H1 (cell line): ENCODE measurements around the gene ADAMTS3. TPM values are rescaled to one million over a fixed set of nuclear protein-coding genes. Genes with fewer than 3 reads are reported as not detected.
A peak's percentile ranks its signal among the peaks of the same experiment; 100 is the strongest.

Experiments
- CTCF ChIA-PET: fragments of 300-600 bp; sonication (Branson Sonifier 250); formaldehyde crosslinking; loops from one replicate; lab custom pipeline; 2021; ENCODE audit not compliant: partially characterized antibody; lab: Charles Lee
- POLR2A ChIA-PET: fragments of 300-600 bp; sonication (Branson Sonifier 250); formaldehyde crosslinking; loops from one replicate; lab custom pipeline; 2021; ENCODE audit warnings: inconsistent platforms; ENCODE audit not compliant: partially characterized antibody; lab: Charles Lee
- DNase-seq, 2 experiments: peaks; one replicate each; pipeline versions ENCODE4 v3.0.0 to v3.0.0-alpha.2; 2010 to 2022; ENCODE audit warnings: low spot score in 2 of 2, low read depth in 1 of 2, mixed read lengths in 1 of 2
- FAIRE-seq: peaks from 2 replicates; lab custom pipeline; 2011; peaks lifted over from hg19 to GRCh38; lab: Jason Lieb, UNC
- H2AFZ ChIP-seq: 2 replicates; pipeline ENCODE4 v1.8.1; 2012; ENCODE audit warnings: low read length, inconsistent platforms
- H2AK5ac ChIP-seq: 2 replicates; pipeline ENCODE4 v1.6.1; 2013; ENCODE audit warnings: low read depth, low read length
- H2BK120ac ChIP-seq: replicated peaks from 2 replicates; pipeline ENCODE3; 2013; ENCODE audit warnings: low read depth, low read length, inconsistent platforms
- H2BK12ac ChIP-seq: 2 replicates; pipeline ENCODE4 v1.6.1; 2013; ENCODE audit warnings: low read depth, low read length
- H2BK15ac ChIP-seq: 2 replicates; pipeline ENCODE4 v1.6.1; 2013; ENCODE audit warnings: low read length
- H2BK20ac ChIP-seq: 2 replicates; pipeline ENCODE4 v1.6.1; 2013; ENCODE audit warnings: low read length
- H2BK5ac ChIP-seq: 2 replicates; pipeline ENCODE4 v1.6.1; 2013; ENCODE audit warnings: low read depth, low read length
- H3K14ac ChIP-seq: 2 replicates; pipeline ENCODE4 v1.6.1; 2013; ENCODE audit warnings: inconsistent platforms; ENCODE audit not compliant: insufficient read length
- H3K18ac ChIP-seq: 2 replicates; pipeline ENCODE4 v1.6.1; 2013; ENCODE audit warnings: low read length; ENCODE audit errors: extremely low read depth
- H3K23ac ChIP-seq: 2 replicates; pipeline ENCODE4 v1.6.1; 2013; ENCODE audit warnings: inconsistent platforms; ENCODE audit not compliant: insufficient read length
- H3K23me2 ChIP-seq: 2 replicates; pipeline ENCODE4 v1.6.1; 2013; ENCODE audit warnings: low read depth, low read length
- H3K27ac ChIP-seq: 2 replicates; pipeline ENCODE4 v1.6.1; 2011; ENCODE audit warnings: low read depth, low read length, inconsistent platforms
- H3K27me3 ChIP-seq, 4 experiments: replicated peaks in 1 of 4; 1 replicate in 1 of 4; 2 replicates in 3 of 4; pipeline versions ENCODE4 v1.6.1 to v1.8.1; 2011 to 2013; ENCODE audit warnings: low read length in 3 of 4, mild to moderate bottlenecking in 3 of 4, inconsistent platforms in 2 of 4, mixed read lengths in 2 of 4, moderate library complexity in 1 of 4; ENCODE audit not compliant: control insufficient read depth in 3 of 4, insufficient read depth in 3 of 4; ENCODE audit errors: extremely low read depth in 1 of 4
- H3K36me3 ChIP-seq, 4 experiments: 2 replicates each; pipeline versions ENCODE4 v1.6.1 to v1.8.1; 2011 to 2013; ENCODE audit warnings: mild to moderate bottlenecking in 4 of 4, low read length in 3 of 4, moderate library complexity in 2 of 4, control low read depth in 1 of 4, inconsistent platforms in 1 of 4; ENCODE audit not compliant: insufficient read depth in 4 of 4, control insufficient read depth in 2 of 4
- H3K4ac ChIP-seq: replicated peaks from 2 replicates; pipeline ENCODE3; 2013; ENCODE audit warnings: low read length, low read depth, mixed read lengths, inconsistent platforms; ENCODE audit not compliant: insufficient read length
- H3K4me1 ChIP-seq, 4 experiments: replicated peaks in 1 of 4; 1 replicate in 1 of 4; 2 replicates in 3 of 4; pipeline versions ENCODE4 v1.6.1 to v1.8.1; 2011 to 2013; ENCODE audit warnings: low read length in 3 of 4, inconsistent platforms in 2 of 4, mixed read lengths in 1 of 4; ENCODE audit not compliant: insufficient read depth in 4 of 4, control insufficient read depth in 3 of 4
- H3K4me2 ChIP-seq, 2 experiments: 2 replicates each; pipeline versions ENCODE4 v1.6.1 to v1.8.1; 2011 to 2013; ENCODE audit warnings: low read depth in 2 of 2, low read length in 2 of 2, control low read depth in 1 of 2, inconsistent platforms in 1 of 2, mild to moderate bottlenecking in 1 of 2; ENCODE audit not compliant: insufficient read depth in 1 of 2
- H3K4me3 ChIP-seq, 4 experiments: fragments of 200-600, 300-600 bp in 1 of 4; sonication (generic), shearing (Covaris generic), sonication (Bioruptor Twin) in 1 of 4; 2 replicates each; pipeline versions ENCODE4 v1.5.1 to v1.8.1; 2011 to 2016; ENCODE audit warnings: low read length in 4 of 4, low read depth in 3 of 4, control low read depth in 2 of 4, inconsistent platforms in 2 of 4, mild to moderate bottlenecking in 2 of 4, mixed read lengths in 1 of 4, moderate library complexity in 1 of 4; ENCODE audit not compliant: insufficient read depth in 2 of 4; ENCODE audit errors: extremely low read depth in 1 of 4
- H3K56ac ChIP-seq: replicated peaks from 2 replicates; pipeline ENCODE3; 2013; ENCODE audit warnings: low read depth, mild to moderate bottlenecking, mixed read lengths, low read length, inconsistent platforms; ENCODE audit not compliant: insufficient read length
- H3K79me1 ChIP-seq: 2 replicates; pipeline ENCODE4 v1.6.1; 2013; ENCODE audit warnings: low read depth, low read length, control low read depth
- H3K79me2 ChIP-seq, 2 experiments: 2 replicates each; pipeline versions ENCODE4 v1.6.1 to v1.8.1; 2012 to 2013; ENCODE audit warnings: low read length in 2 of 2, mild to moderate bottlenecking in 2 of 2, inconsistent platforms in 1 of 2; ENCODE audit not compliant: insufficient read depth in 2 of 2, control insufficient read depth in 1 of 2
- H3K9ac ChIP-seq, 4 experiments: replicated peaks in 1 of 4; 1 replicate in 1 of 4; 2 replicates in 3 of 4; pipeline versions ENCODE4 v1.6.1 to v1.8.1; 2011 to 2013; ENCODE audit warnings: low read depth in 3 of 4, low read length in 3 of 4, control low read depth in 2 of 4, mild to moderate bottlenecking in 2 of 4, moderate library complexity in 2 of 4, inconsistent platforms in 1 of 4; ENCODE audit errors: extremely low read depth in 1 of 4
- H3K9me3 ChIP-seq, 2 experiments: 2 replicates each; pipeline versions ENCODE4 v1.6.1 to v1.8.1; 2012 to 2013; ENCODE audit warnings: mild to moderate bottlenecking in 2 of 2, moderate library complexity in 2 of 2, control low read depth in 1 of 2, inconsistent platforms in 1 of 2, low read depth in 1 of 2, low read length in 1 of 2, mixed read lengths in 1 of 2; ENCODE audit not compliant: insufficient read depth in 2 of 2
- H4K20me1 ChIP-seq, 2 experiments: replicated peaks in 1 of 2; 2 replicates each; pipeline versions ENCODE3 to v1.8.1; 2011 to 2013; ENCODE audit warnings: inconsistent platforms in 2 of 2, low read length in 2 of 2, mild to moderate bottlenecking in 1 of 2; ENCODE audit not compliant: insufficient read depth in 2 of 2, control insufficient read depth in 1 of 2
- H4K5ac ChIP-seq: 2 replicates; pipeline ENCODE4 v1.6.1; 2013; ENCODE audit warnings: low read length, low read depth, mixed read lengths, inconsistent platforms; ENCODE audit not compliant: insufficient read length
- H4K8ac ChIP-seq: 2 replicates; pipeline ENCODE4 v1.8.0; 2013; ENCODE audit warnings: mild to moderate bottlenecking, moderate library complexity, low read length, inconsistent platforms; ENCODE audit not compliant: insufficient read depth; ENCODE audit errors: extremely low read depth
- H4K91ac ChIP-seq: replicated peaks from 2 replicates; pipeline ENCODE3; 2013; ENCODE audit warnings: low read length, mixed read lengths, inconsistent platforms; ENCODE audit not compliant: insufficient read length
- BACH1 ChIP-seq: IDR thresholded peaks from 2 replicates; pipeline ENCODE4 v1.6.1; 2012; ENCODE audit warnings: low read length, improper control_type of control experiment
- WGBS, 2 experiments: shearing (Covaris generic) in 1 of 2; methylation state at CpG; one replicate each; pipeline versions ENCODE4 v1.1.6 to v1.1.7; 2013 to 2015; ENCODE audit warnings: low lambda C conversion rate in 2 of 2, mixed read lengths in 2 of 2, inconsistent platforms in 1 of 2, low coverage in 1 of 2, missing lambda C conversion rate in 1 of 2; ENCODE audit not compliant: insufficient replicate concordance in 2 of 2, insufficient coverage in 1 of 2, insufficient read length in 1 of 2; ENCODE audit errors: extremely low coverage in 1 of 2, missing lambda C conversion rate in 1 of 2; 5-methylcytosine and 5-hydroxymethylcytosine counted together
- polyA plus RNA-seq, 7 experiments: library from polyadenylated mRNA; depleted of rRNA in 3 of 7; stranded (reverse) in 5 of 7; unstranded in 2 of 7; fragments of >200 nt in 5 of 7; fragments of 200-250 nt in 2 of 7; gene quantifications; 1 replicate in 5 of 7; 2 replicates in 1 of 7; 4 replicates in 1 of 7; pipeline versions ENCODE4 v1.2.1 to v1.2.3, GENCODE V29; 2011 to 2013; ENCODE audit warnings: missing spikeins in 2 of 7, mixed read lengths in 2 of 7
- total RNA-seq: library from RNA; stranded (reverse); fragmentation: NEBNext Ultra II Directional; extraction: Animal tissue kit (Norgen Biotek cat#: 25700); gene quantifications from 2 replicates; pipeline ENCODE4 v1.2.1, GENCODE V29; 2021
- TF ChIP-seq, protein P1 (sequence below), 3 experiments: IDR thresholded peaks; 1 replicate in 2 of 3; 2 replicates in 1 of 3; pipeline versions ENCODE4 v1.5.1 to v1.6.1; 2011; ENCODE audit warnings: low read length in 3 of 3, mild to moderate bottlenecking in 3 of 3, inconsistent platforms in 2 of 3, low read depth in 1 of 3, moderate library complexity in 1 of 3; ENCODE audit not compliant: insufficient read depth in 1 of 3; ENCODE audit errors: control extremely low read depth in 1 of 3

The ADAMTS3 gene
- total and polyA plus RNA-seq, 2 of the 8 experiments (the other 6 are each of a cell fraction or from before 2014, with no cell fraction given), result 1.3 to 3.4 TPM

DNA sequence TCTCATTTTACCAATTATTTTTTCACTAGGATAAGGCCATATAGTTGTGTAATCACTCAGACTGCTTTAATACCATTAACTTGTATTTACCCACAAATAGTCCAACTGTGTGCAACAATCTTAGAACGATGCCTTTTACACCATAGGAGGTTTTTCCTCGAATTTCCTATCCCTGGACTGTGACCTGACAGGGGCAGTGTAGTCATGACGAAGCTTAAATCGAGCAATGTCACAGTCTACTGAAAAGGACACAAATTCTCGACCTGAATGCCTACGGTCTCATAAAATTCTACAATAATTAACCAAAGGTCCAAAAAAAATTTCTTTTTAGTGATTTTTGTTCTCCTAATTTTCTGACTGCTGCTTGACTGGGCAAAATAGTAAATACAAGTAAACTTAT lies 208.9 kb downstream of the ADAMTS3 start:
- H3K23me2 ChIP-seq, result no peaks in the 10 kb centered on the region
- no peak overlapping the region for H2BK15ac ChIP-seq
- no peak overlapping the region for H3K4me3 ChIP-seq
- ChIA-PET POLR2A (no interaction called here), CTCF (no interaction called here)
- no peak overlapping the region for H2BK20ac ChIP-seq
- H3K4ac ChIP-seq, result no peak overlapping the region
- no peak overlapping the region for H2AFZ ChIP-seq
- no peaks in the 10 kb centered on the region for H3K79me1 ChIP-seq
- TF ChIP-seq, protein P1, sequence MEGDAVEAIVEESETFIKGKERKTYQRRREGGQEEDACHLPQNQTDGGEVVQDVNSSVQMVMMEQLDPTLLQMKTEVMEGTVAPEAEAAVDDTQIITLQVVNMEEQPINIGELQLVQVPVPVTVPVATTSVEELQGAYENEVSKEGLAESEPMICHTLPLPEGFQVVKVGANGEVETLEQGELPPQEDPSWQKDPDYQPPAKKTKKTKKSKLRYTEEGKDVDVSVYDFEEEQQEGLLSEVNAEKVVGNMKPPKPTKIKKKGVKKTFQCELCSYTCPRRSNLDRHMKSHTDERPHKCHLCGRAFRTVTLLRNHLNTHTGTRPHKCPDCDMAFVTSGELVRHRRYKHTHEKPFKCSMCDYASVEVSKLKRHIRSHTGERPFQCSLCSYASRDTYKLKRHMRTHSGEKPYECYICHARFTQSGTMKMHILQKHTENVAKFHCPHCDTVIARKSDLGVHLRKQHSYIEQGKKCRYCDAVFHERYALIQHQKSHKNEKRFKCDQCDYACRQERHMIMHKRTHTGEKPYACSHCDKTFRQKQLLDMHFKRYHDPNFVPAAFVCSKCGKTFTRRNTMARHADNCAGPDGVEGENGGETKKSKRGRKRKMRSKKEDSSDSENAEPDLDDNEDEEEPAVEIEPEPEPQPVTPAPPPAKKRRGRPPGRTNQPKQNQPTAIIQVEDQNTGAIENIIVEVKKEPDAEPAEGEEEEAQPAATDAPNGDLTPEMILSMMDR (IDR thresholded peaks at IDR 0.05; ENCODE audit: control extremely low read depth in 1 of 3, insufficient read depth in 1 of 3, low read depth in 1 of 3, low read length in 3 of 3), result no peak
- peak; percentile 80 for TF ChIP-seq BACH1
- no peak overlapping the region for H2BK12ac ChIP-seq
- no peaks in the 10 kb centered on the region for H3K27me3 ChIP-seq
- DNase-seq (no peak), FAIRE-seq (no peak)
- no peak overlapping the region for H3K18ac ChIP-seq
- 88% methylated on average over 6 of the region's 6 CpGs; no CpG with 5 or more reads in 1 of the 2 experiments for WGBS, 2 experiments
- no peak overlapping the region for H3K23ac ChIP-seq
- no peak overlapping the region for H3K27ac ChIP-seq
- H4K8ac ChIP-seq, result no peak overlapping the region
- no peaks in the 10 kb centered on the region for H3K4me1 ChIP-seq
- H4K20me1 ChIP-seq, result no peaks in the 10 kb centered on the region
- H3K56ac ChIP-seq, result no peak overlapping the region
- no peak overlapping the region for H2BK5ac ChIP-seq
- H4K91ac ChIP-seq, result no peak overlapping the region
- H2BK120ac ChIP-seq, result no peak overlapping the region
- H4K5ac ChIP-seq, result no peak overlapping the region
- no peak overlapping the region for H3K4me2 ChIP-seq
- no peak overlapping the region for H2AK5ac ChIP-seq
- H3K79me2 ChIP-seq, result no peaks in the 10 kb centered on the region
- H3K14ac ChIP-seq, result no peak overlapping the region
- H3K9ac ChIP-seq, result no peak overlapping the region
- no peaks in the 10 kb centered on the region for H3K36me3 ChIP-seq
- no peaks in the 10 kb centered on the region for H3K9me3 ChIP-seq
